Kidney (tissue), 14 donors: ENCODE data around the gene RAD51B. TPM values are rescaled to one million over a fixed set of nuclear protein-coding genes. Genes with fewer than 3 reads are reported as not detected.
"Not testable (repeated sequence)": the region's sequence is repeated elsewhere in the genome, so short reads cannot be mapped to it uniquely, and the experiment has no call there.

Experiments
- DNase-seq, 5 donors: peaks; one replicate each; pipeline ENCODE4 v3.0.0-alpha.2; 2013 to 2020
- FAIRE-seq: peaks from 2 replicates; lab custom pipeline; 2012; peaks lifted over from hg19 to GRCh38; lab: Jason Lieb, UNC
- H3K27ac ChIP-seq, 2 donors: one replicate each; pipeline ENCODE4 v1.7.0; 2013; ENCODE audit warnings: low read depth in 2 of 2, low read length in 2 of 2, inconsistent platforms in 1 of 2
- H3K27me3 ChIP-seq: one replicate; pipeline ENCODE4 v1.7.1; 2013; ENCODE audit warnings: low read length, inconsistent platforms; ENCODE audit not compliant: control insufficient read depth, insufficient read depth
- H3K36me3 ChIP-seq, 3 donors: one replicate each; pipeline versions ENCODE4 v1.7.0 to v1.7.1; 2013; ENCODE audit warnings: low read length in 3 of 3, control low read depth in 1 of 3, inconsistent platforms in 1 of 3; ENCODE audit not compliant: insufficient read depth in 3 of 3, control insufficient read depth in 2 of 3
- H3K4me1 ChIP-seq, 3 donors: one replicate each; pipeline versions ENCODE4 v1.7.0 to v1.7.1; 2013; ENCODE audit warnings: low read length in 3 of 3, inconsistent platforms in 1 of 3, low read depth in 1 of 3; ENCODE audit not compliant: control insufficient read depth in 2 of 3, insufficient read depth in 2 of 3
- H3K4me3 ChIP-seq, 3 donors: one replicate each; pipeline versions ENCODE4 v1.7.0 to v1.8.1; 2013; ENCODE audit warnings: low read length in 3 of 3, control low read depth in 1 of 3, inconsistent platforms in 1 of 3
- H3K9ac ChIP-seq, 3 donors: one replicate each; pipeline versions ENCODE4 v1.7.0 to v1.7.1; 2013; ENCODE audit warnings: low read length in 3 of 3, control low read depth in 1 of 3, inconsistent platforms in 1 of 3
- H3K9me3 ChIP-seq, 3 donors: one replicate each; pipeline versions ENCODE4 v1.7.0 to v1.7.1; 2013; ENCODE audit warnings: low read length in 3 of 3, control low read depth in 1 of 3, inconsistent platforms in 1 of 3; ENCODE audit not compliant: control insufficient read depth in 2 of 3, insufficient read depth in 1 of 3
- CTCF ChIP-seq: IDR thresholded peaks from 3 replicates; pipeline ENCODE4 v1.5.1; 2012; ENCODE audit warnings: mild to moderate bottlenecking, moderate library complexity, borderline replicate concordance; ENCODE audit not compliant: insufficient read depth; ENCODE audit errors: extremely low read depth
- intact Hi-C: fragments of 100-400 bp; cut with DNase I; formaldehyde crosslinking; loops from one replicate; pipeline ENCODE4 v1.11.1; 2022
- polyA plus RNA-seq: library from polyadenylated mRNA; stranded (reverse); fragments of 350-450 nt; fragmentation: Illumina TruSeq; extraction: RNeasy Lipid Tissue Mini Kit (QIAGEN cat#74804); gene quantifications from one replicate; pipeline ENCODE4 v1.2.3, GENCODE V29; 2014; ENCODE audit warnings: low read depth, low replicate concordance; ENCODE audit not compliant: insufficient read depth
- total RNA-seq: library from RNA; stranded (reverse); fragmentation: NEBNext Ultra II Directional; extraction: Animal tissue kit (Norgen Biotek cat#: 25700); gene quantifications from one replicate; pipeline ENCODE4 v1.2.1, GENCODE V29; 2021
- donor health status: control.
- donor health status: control.
- donor health status: control.
- donor health status: control.
- donor health status: control.
- donor health status: DM: yes; HTN: yes; CAD: no.
- donor health status: Normal renal cell carcinoma (clear cell type).

Gene RAD51B
- total and polyA plus RNA-seq, 2 donors from 2014 or later, result 6.9 to 18.0 TPM

GRCh38 chr14:68662392-68662791 lies 842.8 kb downstream of the RAD51B start:
- FAIRE-seq, result no peak
- peak in 2 of 5 donors; percentile 8 to 19 for DNase-seq
- Histone ChIP-seq H3K4me1 (peaks cover 4 to 16% (median 12%) of the 10 kb centered on the region in 3 donors), H3K9ac (no peak overlapping the region), H3K9me3 (no peaks in the 10 kb centered on the region), H3K27me3 (no peaks in the 10 kb centered on the region), H3K4me3 (no peak overlapping the region), H3K27ac (no peak overlapping the region), H3K36me3 (no peaks in the 10 kb centered on the region)
- intact Hi-C loops, result no loop called here
- TF ChIP-seq CTCF, result no peak

GRCh38 chr14:68662826-68663225 lies 843.2 kb downstream of the RAD51B start:
- H3K27ac ChIP-seq, intact Hi-C loops: not testable (repeated sequence)

GRCh38 chr14:68663385-68664076 lies 844.0 kb downstream of the RAD51B start:
- H3K36me3 ChIP-seq, result no peaks in the 10 kb centered on the region
- H3K4me3 ChIP-seq, result no peak overlapping the region
- H3K4me1 ChIP-seq, result peaks cover 4 to 19% (median 15%) of the 10 kb centered on the region in 3 donors
- H3K27me3 ChIP-seq, result no peaks in the 10 kb centered on the region
- no peaks in the 10 kb centered on the region for H3K9me3 ChIP-seq
- no peak for FAIRE-seq
- H3K9ac ChIP-seq, result no peak overlapping the region
- intact Hi-C loops, result no loop called here
- no peak for TF ChIP-seq CTCF
- H3K27ac ChIP-seq, result no peak overlapping the region
- DNase-seq, result peak in 1 of 5 donors; percentile 7

More at GRCh38 chr14:68662826-68663225, 843.2 kb downstream of the RAD51B start:
- H3K9me3 ChIP-seq, H3K9ac ChIP-seq, FAIRE-seq, H3K27me3 ChIP-seq, H3K4me3 ChIP-seq, H3K36me3 ChIP-seq: not testable (repeated sequence)
- peak in 1 of 5 donors; percentile 30 for DNase-seq
- peaks cover 4 to 20% (median 14%) of the 10 kb centered on the region in 3 donors for H3K4me1 ChIP-seq

- no peaks in the 10 kb centered on the region for H3K36me3 ChIP-seq
- no peaks in the 10 kb centered on the region for H3K9me3 ChIP-seq
- H3K9ac ChIP-seq, result no peak overlapping the region
- H3K4me1 ChIP-seq, result peaks cover 4 to 17% (median 16%) of the 10 kb centered on the region in 3 donors
- intact Hi-C loops, result no loop called here
- peak overlapping the region; percentile 28 to 43 for H3K27ac ChIP-seq
- peak in 2 of 5 donors; percentile 8 to 62 for DNase-seq
- TF ChIP-seq CTCF, result no peak
- no peak for FAIRE-seq
- no peaks in the 10 kb centered on the region for H3K27me3 ChIP-seq
- no peak overlapping the region for H3K4me3 ChIP-seq
Measured at GRCh38 chr14:68664225-68664681, 844.7 kb downstream of the RAD51B start.
